ENCODE measurements around the gene PLCB1. TPM values are rescaled to one million over a fixed set of nuclear protein-coding genes. Genes with fewer than 3 reads are reported as not detected.

PLCB1 gene
- total and polyA plus RNA-seq, 2 of the 4 experiments (the other 2 are of a cell fraction): 5.6 to 16.1 TPM

- Histone ChIP-seq H3K27me3 (ENCODE audit: control insufficient read depth, insufficient read depth, low read length) (no peaks in the 10 kb centered on the region), H3K4ac (ENCODE audit: low read depth, low read length) (no peak overlapping the region), H3K9me3 (ENCODE audit: control insufficient read depth, insufficient read depth, low read length) (no peaks in the 10 kb centered on the region), H3K36me3 (ENCODE audit: control insufficient read depth, insufficient read depth, low read length) (no peaks in the 10 kb centered on the region), H2AK5ac (ENCODE audit: low read depth, low read length) (peak overlapping the region; percentile 81; the same call in 1 of the 2 replicates), H4K91ac (ENCODE audit: insufficient read depth, low read depth, low read length) (no peak overlapping the region), H3K4me3 (ENCODE audit: insufficient read depth, low read depth, low read length) (no peak overlapping the region), H4K5ac (ENCODE audit: low read depth, low read length) (no peak overlapping the region), H3K4me2 (ENCODE audit: low read depth, low read length) (no peak overlapping the region), H2BK20ac (ENCODE audit: low read depth, low read length) (no peak overlapping the region), H3K27ac (ENCODE audit: insufficient read depth, low read length) (no peak overlapping the region), H3K79me1 (ENCODE audit: low read depth in 1 of 2, low read length in 2 of 2) (no peaks in the 10 kb centered on the region), H2BK15ac (ENCODE audit: low read depth, low read length) (no peak overlapping the region), H3K23ac (ENCODE audit: low read depth, low read length) (no peak overlapping the region), H3K18ac (ENCODE audit: low read depth, low read length) (no peak overlapping the region), H2BK5ac (ENCODE audit: low read depth, low read length, poor library complexity, severe bottlenecking) (no peak overlapping the region), H2AK9ac (replicated peaks; ENCODE audit: low read depth, low read length, poor library complexity) (no peak overlapping the region), H4K20me1 (ENCODE audit: insufficient read depth, low read length) (no peaks in the 10 kb centered on the region), H2AFZ (replicated peaks; ENCODE audit: low read length, poor library complexity) (no peak overlapping the region), H4K8ac (ENCODE audit: low read depth in 2 of 2, low read length in 2 of 2) (no peak overlapping the region), H3K9me1 (ENCODE audit: insufficient read depth, low read length) (no peaks in the 10 kb centered on the region; the same call in none of the 2 replicates), H3K9ac (ENCODE audit: low read depth, low read length) (no peak overlapping the region), H3K14ac (replicated peaks; ENCODE audit: low read depth, low read length) (no peak overlapping the region), H2BK120ac (ENCODE audit: low read depth, low read length) (no peak overlapping the region), H3K56ac (ENCODE audit: extremely low read depth, insufficient read depth, low read length) (no peak overlapping the region), H3K4me1 (ENCODE audit: control insufficient read depth, insufficient read depth, low read length) (peaks cover 7% of the 10 kb centered on the region)
- ChIA-PET POLR2A (ENCODE audit: unreplicated experiment) (no interaction called here), CTCF (interaction anchor here (0.8 kb wide), 1 partner anchor 190 kb away, joined by 5 read pairs; no protein-coding TSS in a partner anchor)
- ATAC-seq (ENCODE audit: low read depth): no peak
- no peak for DNase-seq
- intact Hi-C loops (cut with micrococcal nuclease): loop anchor here (5.0 kb wide), 1 partner anchor 65 kb away; no protein-coding TSS in a partner anchor
- no TSS peak for BruUV-seq (replicated peaks)
- in situ Hi-C loops (cut with MboI; ENCODE audit: low sequenced_read_pairs): loop anchor here (5.0 kb wide), 1 partner anchor 595 kb away; no protein-coding TSS in a partner anchor
- TF ChIP-seq CHD1 (IDR thresholded peaks at IDR 0.05; ENCODE audit: low read depth, low read length): no peak
- no peak for TF ChIP-seq CEBPB (IDR thresholded peaks at IDR 0.05; ENCODE audit: low read depth, low read length)
- no peak for TF ChIP-seq RAD21 (IDR thresholded peaks at IDR 0.05; ENCODE audit: low read length)
- TF ChIP-seq USF2 (IDR thresholded peaks at IDR 0.05; ENCODE audit: low read depth, low read length): no peak
- no peak for TF ChIP-seq POLR2A (IDR thresholded peaks at IDR 0.05; ENCODE audit: low read depth, low read length)
- TF ChIP-seq MAZ (IDR thresholded peaks at IDR 0.05; ENCODE audit: borderline replicate concordance, low read depth, low read length): no peak
- TF ChIP-seq CTCF (conservative IDR thresholded peaks at IDR 0.05; ENCODE audit: low read depth, low read length): no peak
- no peak for TF ChIP-seq ELK1 (IDR thresholded peaks at IDR 0.05; ENCODE audit: borderline replicate concordance, low read depth, low read length)
- no peak for TF ChIP-seq NFE2L2 (IDR thresholded peaks at IDR 0.05; ENCODE audit: low read depth, low read length)
- no peak for TF ChIP-seq MXI1 (IDR thresholded peaks at IDR 0.05; ENCODE audit: borderline replicate concordance, low read depth, low read length)
- TF ChIP-seq BHLHE40 (IDR thresholded peaks at IDR 0.05; ENCODE audit: low read depth, low read length): no peak
- no peak for TF ChIP-seq SMC3 (IDR thresholded peaks at IDR 0.05; ENCODE audit: low read depth, low read length)
- no peak for TF ChIP-seq RCOR1 (IDR thresholded peaks at IDR 0.05; ENCODE audit: insufficient replicate concordance, low read length)
- no peak for TF ChIP-seq FOS (IDR thresholded peaks at IDR 0.05; ENCODE audit: low read depth, low read length)
- no peak for TF ChIP-seq RFX5 (IDR thresholded peaks at IDR 0.05; ENCODE audit: low read depth, low read length)
- no peak for TF ChIP-seq MAFK (IDR thresholded peaks at IDR 0.05; ENCODE audit: low read depth, low read length)
- dilution Hi-C loops (cut with HindIII; ENCODE audit: low sequenced_read_pairs, unreplicated experiment): no loop called here
- WGBS, 2 experiments (ENCODE audit: extremely low coverage in 2 of 2, insufficient read length in 1 of 2): no CpG with 5 or more reads among the region's 1 CpG
Observed at GRCh38 chr20:8126841-8127378, 5.2 kb upstream of the PLCB1 start.
